ENCODE data around the gene KIF1A.

DNA sequence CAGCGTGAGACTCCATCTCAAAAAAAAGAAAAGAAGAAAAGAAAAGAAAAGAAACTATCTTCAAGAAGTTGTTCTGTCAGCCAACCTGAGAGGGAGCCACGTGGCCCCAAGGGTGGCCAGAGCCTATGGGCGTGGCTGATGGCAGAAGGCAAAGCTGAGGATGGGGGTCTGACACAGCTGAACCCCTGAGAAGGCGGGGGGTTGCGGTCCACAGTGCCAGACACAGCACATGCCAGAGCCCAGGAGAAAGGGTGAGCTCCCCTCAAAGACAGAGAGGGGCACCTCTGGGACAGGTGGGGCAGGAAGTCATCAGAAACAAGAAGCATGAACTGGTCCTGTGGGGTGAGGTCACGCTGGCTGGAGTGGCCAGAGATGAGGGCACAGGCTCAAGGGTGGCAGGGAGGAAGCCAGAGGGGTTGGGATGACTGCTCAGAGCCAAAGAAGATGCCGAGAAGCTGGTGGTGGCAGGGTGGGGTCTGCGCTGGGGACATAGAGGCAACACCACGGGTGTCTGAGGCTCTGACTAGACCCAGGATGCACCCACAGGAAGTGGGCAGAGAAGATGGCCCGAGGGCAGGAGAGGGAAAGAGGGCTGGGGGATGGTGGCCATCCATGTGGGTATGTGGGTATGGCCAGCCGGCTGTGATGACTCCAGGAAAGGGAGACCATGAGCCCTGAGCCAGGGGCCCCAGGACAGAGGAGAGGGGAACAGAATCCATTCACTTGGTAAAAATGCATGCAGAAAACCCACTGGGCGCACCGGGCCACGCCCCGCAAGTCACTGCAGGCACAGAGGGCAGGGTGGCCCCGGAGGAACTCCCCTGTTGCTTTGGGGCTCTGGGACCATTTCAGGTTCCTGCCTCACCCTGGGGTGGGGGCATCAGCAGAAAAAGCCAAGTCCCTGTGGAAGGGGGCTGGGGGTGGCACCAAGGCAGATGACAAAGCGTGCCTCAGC is 8.4 kb downstream of the KIF1A start:
- TF ChIP-seq, protein P1, sequence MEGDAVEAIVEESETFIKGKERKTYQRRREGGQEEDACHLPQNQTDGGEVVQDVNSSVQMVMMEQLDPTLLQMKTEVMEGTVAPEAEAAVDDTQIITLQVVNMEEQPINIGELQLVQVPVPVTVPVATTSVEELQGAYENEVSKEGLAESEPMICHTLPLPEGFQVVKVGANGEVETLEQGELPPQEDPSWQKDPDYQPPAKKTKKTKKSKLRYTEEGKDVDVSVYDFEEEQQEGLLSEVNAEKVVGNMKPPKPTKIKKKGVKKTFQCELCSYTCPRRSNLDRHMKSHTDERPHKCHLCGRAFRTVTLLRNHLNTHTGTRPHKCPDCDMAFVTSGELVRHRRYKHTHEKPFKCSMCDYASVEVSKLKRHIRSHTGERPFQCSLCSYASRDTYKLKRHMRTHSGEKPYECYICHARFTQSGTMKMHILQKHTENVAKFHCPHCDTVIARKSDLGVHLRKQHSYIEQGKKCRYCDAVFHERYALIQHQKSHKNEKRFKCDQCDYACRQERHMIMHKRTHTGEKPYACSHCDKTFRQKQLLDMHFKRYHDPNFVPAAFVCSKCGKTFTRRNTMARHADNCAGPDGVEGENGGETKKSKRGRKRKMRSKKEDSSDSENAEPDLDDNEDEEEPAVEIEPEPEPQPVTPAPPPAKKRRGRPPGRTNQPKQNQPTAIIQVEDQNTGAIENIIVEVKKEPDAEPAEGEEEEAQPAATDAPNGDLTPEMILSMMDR (IDR thresholded peaks at IDR 0.05; ENCODE audit: low read length) = no peak
- TF ChIP-seq EZH2 (optimal IDR thresholded peaks at IDR 0.05; ENCODE audit: low read depth, low read length) (no peak), EZH2phosphoT487 (IDR thresholded peaks at IDR 0.05; ENCODE audit: low read length) (no peak)

Measured in MM.1S (cell line).